GM12873 (cell line): Measurements from ENCODE around the gene C19orf38.
A peak's percentile ranks its signal among the peaks of the same experiment; 100 is the strongest.

ENCODE experiments used
- CTCF ChIP-seq: IDR thresholded peaks from 2 replicates; pipeline ENCODE4 v1.5.1; 2012; ENCODE audit warnings: low read depth, mild to moderate bottlenecking, moderate library complexity, low read length, control low read depth; ENCODE audit not compliant: insufficient read depth; ENCODE audit errors: missing control alignments

C19orf38 gene

DNA sequence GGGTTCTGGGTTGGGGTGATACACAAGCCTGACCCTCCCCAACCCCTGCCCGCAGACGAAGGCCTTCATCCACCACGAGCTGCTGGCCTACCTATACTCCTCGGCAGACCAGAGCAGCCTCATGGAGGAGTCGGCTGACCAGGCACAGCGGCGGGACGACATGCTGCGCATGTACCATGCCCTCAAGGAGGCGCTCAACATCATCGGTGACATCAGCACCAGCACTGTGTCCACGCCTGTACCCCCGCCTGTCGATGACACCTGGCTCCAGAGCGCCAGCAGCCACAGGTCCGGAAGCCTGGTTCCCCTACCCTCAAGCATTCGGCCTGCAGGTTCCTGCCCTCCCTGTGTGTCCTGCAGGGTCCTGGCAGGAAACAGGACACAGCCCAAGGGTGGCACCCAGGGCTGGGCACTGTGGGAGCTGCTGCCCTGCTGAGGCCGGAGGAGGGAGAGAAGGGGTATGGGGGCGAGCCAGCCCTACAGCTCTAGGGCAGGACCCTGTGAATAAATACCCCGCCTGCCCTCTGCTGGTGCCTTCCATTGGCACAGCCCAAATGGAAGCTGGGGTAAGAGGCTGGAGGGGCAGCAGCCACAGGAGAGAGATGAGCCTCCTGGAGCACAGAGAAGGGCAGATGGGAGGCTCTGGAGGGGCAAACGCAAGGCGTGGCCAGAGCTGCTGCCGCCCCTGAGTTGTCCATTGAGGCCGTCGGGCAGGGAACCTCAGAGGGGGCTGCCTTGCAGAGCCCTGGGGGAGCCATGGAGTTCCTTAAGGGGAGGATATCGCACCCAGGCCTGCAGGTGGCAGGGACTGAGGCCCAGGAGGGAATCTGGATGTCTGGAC lies 19.0 kb upstream of the C19orf38 start:
- TF ChIP-seq CTCF = peak; percentile 26

GRCh38 chr19:10829967-10830366 lies 18.2 kb upstream of the C19orf38 start:
- TF ChIP-seq CTCF = no peak

GRCh38 chr19:10830370-10830769 lies 17.8 kb upstream of the C19orf38 start:
- no peak for TF ChIP-seq CTCF

- no peak for TF ChIP-seq CTCF
Observed at GRCh38 chr19:10830931-10831779, 17.1 kb upstream of the C19orf38 start.

DNA sequence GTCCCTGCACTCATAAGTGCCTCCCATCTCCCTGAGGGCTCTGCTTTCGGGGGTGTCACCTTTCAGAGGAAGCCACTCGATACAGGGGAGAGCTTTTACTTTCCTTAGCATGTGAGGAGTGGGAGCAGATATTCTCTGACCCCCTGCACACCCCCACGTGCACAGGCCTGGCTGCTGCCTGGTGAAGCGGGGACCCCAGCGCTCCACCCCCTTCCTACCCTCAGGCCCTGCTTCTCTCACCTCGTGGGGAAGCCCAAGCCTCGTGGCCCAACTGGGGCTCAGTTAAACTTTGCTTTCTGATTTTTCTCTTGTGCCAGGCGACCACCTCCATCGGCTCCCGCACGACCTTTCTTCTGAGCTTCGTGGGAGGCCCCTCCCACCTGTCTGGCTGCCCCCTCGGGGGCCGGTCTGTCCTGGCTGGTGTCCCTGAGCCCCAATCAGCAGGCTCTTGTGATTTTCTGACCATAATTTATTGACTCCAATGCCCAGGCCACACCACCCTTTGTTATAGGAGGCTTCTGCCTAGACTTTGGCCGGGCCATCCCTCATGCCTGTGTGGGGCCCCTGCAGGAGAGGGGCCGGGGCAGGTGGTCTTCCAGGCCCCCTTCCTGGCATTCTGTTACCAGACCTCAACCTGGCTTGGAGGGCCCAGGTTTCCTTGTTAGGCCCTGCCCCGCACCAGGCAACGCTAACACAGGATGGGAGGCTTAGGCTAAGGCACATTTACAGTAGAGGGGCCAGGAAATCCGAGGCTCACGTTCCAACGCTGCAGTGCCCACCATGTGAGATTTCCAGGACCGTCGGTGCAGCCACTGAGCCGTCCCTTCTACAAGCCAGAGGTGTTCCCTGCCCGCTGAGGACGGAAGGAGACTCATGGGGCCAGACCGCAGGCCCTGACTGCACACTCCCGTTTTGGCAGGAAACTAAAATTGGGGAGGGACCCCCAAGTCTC lies 16.0 kb upstream of the C19orf38 start:
- TF ChIP-seq CTCF = no peak

DNA sequence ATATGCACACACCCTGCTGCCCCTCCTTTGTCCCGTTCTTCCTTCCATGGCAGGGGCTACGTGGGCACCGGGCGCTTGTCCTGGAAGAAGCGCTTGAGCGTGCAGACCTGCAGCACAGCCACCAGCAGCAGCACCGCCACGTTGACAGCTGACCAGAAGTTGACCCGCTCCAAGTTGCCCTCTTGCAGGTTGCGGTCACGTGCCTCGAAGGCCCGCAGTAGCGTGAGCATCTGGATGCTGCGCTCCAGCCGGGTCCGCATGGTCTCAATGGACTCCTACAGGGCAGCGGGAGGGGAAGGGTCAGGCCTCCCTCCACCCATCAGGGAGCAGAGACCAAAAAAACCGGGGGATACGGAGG lies 15.3 kb upstream of the C19orf38 start:
- TF ChIP-seq CTCF = no peak
